HEK293 (cell line): Measurements from ENCODE around the gene AGMO.

Source experiments
- CTCF ChIA-PET: fragments of 350-600 bp; formaldehyde crosslinking; extraction: SDS; loops from one replicate; lab custom pipeline; 2021; ENCODE audit warnings: antibody characterized with exemption; lab: Yijun Ruan, JAX
- POLR2A ChIA-PET: fragments of 300-600 bp; formaldehyde crosslinking; extraction: SDS; loops from one replicate; lab custom pipeline; 2020; ENCODE audit warnings: antibody characterized with exemption, inconsistent platforms; lab: Yijun Ruan, JAX
- H3K27ac ChIP-seq: fragments of 200-500 bp; sonication (Bioruptor generic); 2 replicates; pipeline ENCODE4 v1.5.1; 2014; ENCODE audit warnings: low read depth, low read length, control low read depth, inconsistent platforms; ENCODE audit errors: extremely low read depth
- H3K36me3 ChIP-seq, 2 experiments: fragments of 200-500 bp in 1 of 2; sonication (Bioruptor generic) in 1 of 2; 1 replicate in 1 of 2; 2 replicates in 1 of 2; pipeline ENCODE4 v1.5.1; 2014 to 2017; ENCODE audit warnings: inconsistent platforms in 2 of 2, low read length in 2 of 2; ENCODE audit not compliant: control insufficient read depth in 2 of 2, insufficient read depth in 1 of 2
- H3K4me1 ChIP-seq: fragments of 200-500 bp; sonication (Bioruptor generic); 2 replicates; pipeline ENCODE4 v1.5.1; 2014; ENCODE audit warnings: mild to moderate bottlenecking, low read length, inconsistent platforms; ENCODE audit not compliant: control insufficient read depth, insufficient read depth
- H3K4me3 ChIP-seq: 2 replicates; pipeline ENCODE4 v1.5.1; 2011; ENCODE audit warnings: low read depth, mild to moderate bottlenecking, control low read depth, low read length, moderate library complexity
- H3K9me3 ChIP-seq: fragments of 200-500 bp; sonication (Bioruptor generic); 2 replicates; pipeline ENCODE4 v1.5.1; 2014; ENCODE audit warnings: low read depth, low read length, inconsistent platforms; ENCODE audit not compliant: control insufficient read depth, insufficient read depth
- HOXA7 ChIP-seq: sonication (generic); formaldehyde crosslinking; IDR thresholded peaks from 2 replicates; pipeline ENCODE4 v1.8.1; 2022; ENCODE audit warnings: missing genetic modification reagents, borderline replicate concordance
- OVOL3 ChIP-seq: fragments of 450-650 bp; formaldehyde crosslinking; IDR thresholded peaks from 2 replicates; pipeline ENCODE4 v1.5.1; 2016; ENCODE audit warnings: missing biosample characterization, missing genetic modification characterization
- PBX3 ChIP-seq: sonication (generic); formaldehyde crosslinking; IDR thresholded peaks from 2 replicates; pipeline ENCODE4 v1.8.1; 2022; ENCODE audit warnings: mild to moderate bottlenecking, moderate library complexity, missing genetic modification reagents
- REST ChIP-seq: fragments of 450-650 bp; formaldehyde crosslinking; IDR thresholded peaks from 2 replicates; pipeline ENCODE4 v1.5.1; 2016; ENCODE audit warnings: missing biosample characterization, missing genetic modification characterization
- SETDB1 ChIP-seq: IDR thresholded peaks from one replicate; pipeline ENCODE4 v1.6.1; 2017; ENCODE audit warnings: mild to moderate bottlenecking, low read length, moderate library complexity, mixed read lengths; ENCODE audit not compliant: insufficient read length
- YY1 ChIP-seq: fragments of 450-650 bp; formaldehyde crosslinking; IDR thresholded peaks from 2 replicates; pipeline ENCODE4 v1.5.1; 2018; ENCODE audit warnings: missing biosample characterization, missing genetic modification characterization
- ZBTB1 ChIP-seq: fragments of 450-650 bp; formaldehyde crosslinking; IDR thresholded peaks from 2 replicates; pipeline ENCODE4 v1.5.1; 2016; ENCODE audit warnings: missing biosample characterization, missing genetic modification characterization
- ZFP37 ChIP-seq: fragments of 450-650 bp; formaldehyde crosslinking; IDR thresholded peaks from 2 replicates; pipeline ENCODE4 v1.5.1; 2016; ENCODE audit warnings: missing biosample characterization, missing genetic modification characterization
- ZNF146 ChIP-seq: fragments of 450-650 bp; formaldehyde crosslinking; IDR thresholded peaks from 2 replicates; pipeline ENCODE4 v1.5.1; 2016; ENCODE audit warnings: missing biosample characterization, missing genetic modification characterization
- ZNF175 ChIP-seq: fragments of 450-650 bp; formaldehyde crosslinking; IDR thresholded peaks from 2 replicates; pipeline ENCODE4 v1.5.1; 2016; ENCODE audit warnings: missing biosample characterization, missing genetic modification characterization
- ZNF2 ChIP-seq: fragments of 450-650 bp; formaldehyde crosslinking; IDR thresholded peaks from 2 replicates; pipeline ENCODE4 v1.5.1; 2016; ENCODE audit warnings: missing biosample characterization, missing genetic modification characterization
- ZNF211 ChIP-seq: fragments of 450-650 bp; formaldehyde crosslinking; IDR thresholded peaks from 2 replicates; pipeline ENCODE4 v1.5.1; 2016; ENCODE audit warnings: low read depth, missing biosample characterization, missing genetic modification characterization
- ZNF221 ChIP-seq: fragments of 450-650 bp; formaldehyde crosslinking; IDR thresholded peaks from 2 replicates; pipeline ENCODE4 v1.5.1; 2017; ENCODE audit warnings: missing biosample characterization, missing genetic modification characterization, borderline replicate concordance
- ZNF223 ChIP-seq: fragments of 450-650 bp; formaldehyde crosslinking; IDR thresholded peaks from 2 replicates; pipeline ENCODE4 v1.5.1; 2016; ENCODE audit warnings: missing biosample characterization, missing genetic modification characterization
- ZNF274 ChIP-seq, 2 experiments: fragments of 200-500 bp in 1 of 2; fragments of 450-650 bp in 1 of 2; sonication (Bioruptor generic) in 1 of 2; formaldehyde crosslinking in 1 of 2; IDR thresholded peaks; 2 replicates each; pipeline versions ENCODE4 v1.5.1 to v1.6.1; 2014 to 2016; ENCODE audit warnings: borderline replicate concordance in 1 of 2, inconsistent platforms in 1 of 2, low read length in 1 of 2, missing biosample characterization in 1 of 2, missing genetic modification characterization in 1 of 2
- ZNF311 ChIP-seq: fragments of 450-650 bp; formaldehyde crosslinking; IDR thresholded peaks from 2 replicates; pipeline ENCODE4 v1.5.1; 2017; ENCODE audit warnings: missing biosample characterization, missing genetic modification characterization, borderline replicate concordance
- ZNF37A ChIP-seq: fragments of 450-650 bp; IDR thresholded peaks from 2 replicates; pipeline ENCODE4 v1.5.1; 2018; ENCODE audit warnings: missing biosample characterization, missing genetic modification characterization
- ZNF510 ChIP-seq: fragments of 450-650 bp; formaldehyde crosslinking; IDR thresholded peaks from 2 replicates; pipeline ENCODE4 v1.5.1; 2018; ENCODE audit warnings: mild to moderate bottlenecking, missing genetic modification characterization, missing biosample characterization; ENCODE audit not compliant: insufficient replicate concordance
- ZNF513 ChIP-seq: fragments of 450-650 bp; IDR thresholded peaks from 2 replicates; pipeline ENCODE4 v1.5.1; 2018; ENCODE audit warnings: missing biosample characterization, missing genetic modification characterization
- ZNF544 ChIP-seq: fragments of 450-650 bp; formaldehyde crosslinking; IDR thresholded peaks from 2 replicates; pipeline ENCODE4 v1.5.0; 2017; ENCODE audit warnings: missing biosample characterization, missing genetic modification characterization
- ZNF776 ChIP-seq: fragments of 450-650 bp; formaldehyde crosslinking; IDR thresholded peaks from 2 replicates; pipeline ENCODE4 v1.5.0; 2017; ENCODE audit warnings: missing biosample characterization, missing genetic modification characterization, borderline replicate concordance
- ZSCAN16 ChIP-seq: fragments of 450-650 bp; formaldehyde crosslinking; IDR thresholded peaks from 2 replicates; pipeline ENCODE4 v1.5.1; 2016; ENCODE audit warnings: missing biosample characterization, missing genetic modification characterization
- ZSCAN18 ChIP-seq: fragments of 450-650 bp; formaldehyde crosslinking; IDR thresholded peaks from 2 replicates; pipeline ENCODE4 v1.5.1; 2016; ENCODE audit warnings: missing biosample characterization, missing genetic modification characterization
- ZXDB ChIP-seq: fragments of 450-650 bp; formaldehyde crosslinking; IDR thresholded peaks from 2 replicates; pipeline ENCODE4 v1.5.1; 2016; ENCODE audit warnings: missing biosample characterization, missing genetic modification characterization

AGMO gene

GRCh38 chr7:15367897-15368296 lies 193.9 kb downstream of the AGMO start:
- no peaks in the 10 kb centered on the region for H3K9me3 ChIP-seq
- TF ChIP-seq ZNF146 (tag by site-specific recombination) (no peak), ZNF37A (no peak), ZSCAN18 (tag by site-specific recombination) (no peak), REST (tag by site-specific recombination) (no peak), ZSCAN16 (tag by site-specific recombination) (no peak), YY1 (tag by site-specific recombination) (no peak), ZNF776 (tag by site-specific recombination) (no peak), OVOL3 (no peak), HOXA7 (no peak), PBX3 (CRISPR knock-in tag) (no peak), SETDB1 (no peak), ZNF211 (tag by site-specific recombination) (no peak), ZNF175 (no peak), ZNF513 (tag by site-specific recombination) (no peak)
- H3K36me3 ChIP-seq: no peaks in the 10 kb centered on the region
- H3K27ac ChIP-seq: no peak overlapping the region
- H3K4me3 ChIP-seq: no peak overlapping the region
- ChIA-PET CTCF (interaction anchor here (1.2 kb wide), 1 partner anchor 63 kb away, joined by 3 read pairs; no protein-coding TSS in a partner anchor), POLR2A (no interaction called here)
- no peaks in the 10 kb centered on the region for H3K4me1 ChIP-seq

- CTCF ChIA-PET: interaction anchor here (0.6 kb wide), 1 partner anchor 484 kb away, joined by 3 read pairs; no protein-coding TSS in a partner anchor
- no peaks in the 10 kb centered on the region for H3K9me3 ChIP-seq
- TF ChIP-seq ZNF510 (tag by site-specific recombination) (no peak), ZFP37 (no peak), ZBTB1 (tag by site-specific recombination) (no peak), ZNF223 (no peak), ZNF221 (no peak), ZNF2 (no peak), ZNF544 (tag by site-specific recombination) (no peak), ZXDB (tag by site-specific recombination) (no peak), ZNF274 (IDR thresholded peaks at IDR 0.05; ENCODE audit: low read length) (no peak), ZNF274 (tag by site-specific recombination; IDR thresholded peaks at IDR 0.05; ENCODE audit: borderline replicate concordance) (no peak), ZNF311 (tag by site-specific recombination) (no peak)
- POLR2A ChIA-PET: no interaction called here
- H3K27ac ChIP-seq: no peak overlapping the region
- H3K4me1 ChIP-seq: no peaks in the 10 kb centered on the region
- no peak overlapping the region for H3K4me3 ChIP-seq
- H3K36me3 ChIP-seq: no peaks in the 10 kb centered on the region
Observed at GRCh38 chr7:15358112-15358511, 203.7 kb downstream of the AGMO start.
